Stimulated activated CD4-positive, alpha-beta T cell treated with anti-CD3 and anti-CD28 coated beads, TNF-alpha, amount 100 ng/mL, for 4 hours (primary cell): ENCODE measurements around the gene PXDN.
"Not testable (repeated sequence)": the region's sequence is repeated elsewhere in the genome, so short reads cannot be mapped to it uniquely, and the experiment has no call there.

Experiments
- DNase-seq, 3 experiments: peaks; one replicate each; pipeline ENCODE4 v3.0.0-alpha.2; 2020; ENCODE audit warnings: low read depth in 3 of 3

Gene PXDN

GRCh38 chr2:1744446-1745170, at the start of gene PXDN:
Gene PXDN, minus strand, starts transcription at chr2:1744515. Its CDS starts 60 bp downstream, at chr2:1744455.
- no peak for DNase-seq

GRCh38 chr2:1793868-1794445, 49.6 kb upstream of the PXDN start:
- DNase-seq = no peak

- DNase-seq = no peak
Measured at GRCh38 chr2:1793001-1793867, 48.9 kb upstream of the PXDN start.

- no peak for DNase-seq
Measured at GRCh38 chr2:1791685-1792435, 47.5 kb upstream of the PXDN start.

GRCh38 chr2:1791006-1791605, 46.8 kb upstream of the PXDN start:
- no peak for DNase-seq

- DNase-seq = no peak
Measured at GRCh38 chr2:1790473-1790872, 46.2 kb upstream of the PXDN start.

- DNase-seq = no peak
Measured at GRCh38 chr2:1789610-1790009, 45.3 kb upstream of the PXDN start.

GRCh38 chr2:1788478-1788959, 44.2 kb upstream of the PXDN start:
- DNase-seq = no peak

- no peak for DNase-seq
Measured at GRCh38 chr2:1787755-1788477, 43.6 kb upstream of the PXDN start.

GRCh38 chr2:1784986-1785617, 40.8 kb upstream of the PXDN start:
- DNase-seq = no peak

- no peak for DNase-seq
Measured at GRCh38 chr2:1784087-1784486, 39.8 kb upstream of the PXDN start.

GRCh38 chr2:1782514-1782913, 38.2 kb upstream of the PXDN start:
- DNase-seq = no peak

- DNase-seq = no peak
Measured at GRCh38 chr2:1781291-1782080, 37.2 kb upstream of the PXDN start.

GRCh38 chr2:1780693-1781092, 36.4 kb upstream of the PXDN start:
- DNase-seq = no peak

GRCh38 chr2:1780054-1780453, 35.7 kb upstream of the PXDN start:
- not testable (repeated sequence) for DNase-seq

GRCh38 chr2:1778566-1778965, 34.3 kb upstream of the PXDN start:
- DNase-seq = no peak

GRCh38 chr2:1777781-1778180, 33.5 kb upstream of the PXDN start:
- no peak for DNase-seq

- no peak for DNase-seq
Measured at GRCh38 chr2:1777156-1777555, 32.8 kb upstream of the PXDN start.

GRCh38 chr2:1775511-1776035, 31.3 kb upstream of the PXDN start:
- no peak for DNase-seq
